HepG2 (cell line): ENCODE measurements around the gene SEZ6. TPM values are rescaled to one million over a fixed set of nuclear protein-coding genes. Genes with fewer than 3 reads are reported as not detected.

ENCODE experiments used
- CHCHD3 ChIP-seq: sonication (generic); formaldehyde crosslinking; IDR thresholded peaks from 2 replicates; pipeline ENCODE4 v1.8.0; 2022; ENCODE audit warnings: mild to moderate bottlenecking, missing genetic modification reagents, moderate library complexity
- ELF1 ChIP-seq: sonication (generic); formaldehyde crosslinking; IDR thresholded peaks from 2 replicates; pipeline ENCODE4 v1.4.0; 2020; ENCODE audit warnings: missing genetic modification reagents
- GABPB1 ChIP-seq: IDR thresholded peaks from 2 replicates; pipeline ENCODE4 v1.6.1; 2016; ENCODE audit warnings: mild to moderate bottlenecking, missing genetic modification reagents, moderate library complexity, missing compliant biosample characterization
- HDAC6 ChIP-seq: fragments of 200-600 bp; sonication (generic); IDR thresholded peaks from 2 replicates; pipeline ENCODE4 v1.7.0; 2017; ENCODE audit warnings: mild to moderate bottlenecking, antibody characterized with exemption, low read length, low read depth
- HNF1B ChIP-seq: sonication (generic); formaldehyde crosslinking; IDR thresholded peaks from 2 replicates; pipeline ENCODE4 v1.5.1; 2020; ENCODE audit warnings: mild to moderate bottlenecking, moderate library complexity, missing genetic modification reagents
- MAF1 ChIP-seq: sonication (generic); formaldehyde crosslinking; IDR thresholded peaks from 2 replicates; pipeline ENCODE4 v1.5.0; 2020; ENCODE audit warnings: missing genetic modification reagents, borderline replicate concordance
- NR2F2 ChIP-seq: IDR thresholded peaks from 2 replicates; pipeline ENCODE4 v1.6.1; 2012; ENCODE audit warnings: low read depth, inconsistent platforms, borderline replicate concordance
- TBL1XR1 ChIP-seq: fragments of 150-350 bp; IDR thresholded peaks from 2 replicates; pipeline ENCODE4 v1.6.1; 2014; ENCODE audit warnings: borderline replicate concordance, low read length; ENCODE audit not compliant: partially characterized antibody
- THYN1 ChIP-seq: sonication (generic); formaldehyde crosslinking; IDR thresholded peaks from 2 replicates; pipeline ENCODE4 v1.8.1; 2023; ENCODE audit warnings: low read depth, mild to moderate bottlenecking, moderate library complexity, missing genetic modification reagents, borderline replicate concordance
- ZBTB37 ChIP-seq: sonication (generic); formaldehyde crosslinking; IDR thresholded peaks from 2 replicates; pipeline ENCODE4 v1.4.0; 2020; ENCODE audit warnings: mild to moderate bottlenecking, missing genetic modification reagents
- ZNF260 ChIP-seq: sonication (generic); formaldehyde crosslinking; IDR thresholded peaks from 2 replicates; pipeline ENCODE4 v1.4.0; 2020; ENCODE audit warnings: missing genetic modification reagents, low read depth, mild to moderate bottlenecking, borderline replicate concordance
- ZNF280B ChIP-seq: sonication (generic); formaldehyde crosslinking; IDR thresholded peaks from 2 replicates; pipeline ENCODE4 v1.5.0; 2020; ENCODE audit warnings: missing genetic modification reagents, mild to moderate bottlenecking, borderline replicate concordance
- ZNF282 ChIP-seq: fragments of 450-650 bp; IDR thresholded peaks from 2 replicates; pipeline ENCODE4 v1.6.1; 2018; ENCODE audit not compliant: partially characterized antibody
- ZNF550 ChIP-seq: sonication (generic); formaldehyde crosslinking; IDR thresholded peaks from 2 replicates; pipeline ENCODE4 v1.4.0; 2020; ENCODE audit warnings: mild to moderate bottlenecking, missing genetic modification reagents, borderline replicate concordance
- ZNF598 ChIP-seq: sonication (generic); formaldehyde crosslinking; IDR thresholded peaks from 2 replicates; pipeline ENCODE4 v1.5.1; 2020; ENCODE audit warnings: mild to moderate bottlenecking, missing genetic modification reagents, borderline replicate concordance
- ZNF609 ChIP-seq: sonication (generic); formaldehyde crosslinking; IDR thresholded peaks from 2 replicates; pipeline ENCODE4 v1.4.0; 2020; ENCODE audit warnings: mild to moderate bottlenecking, missing genetic modification reagents, borderline replicate concordance
- ZNF703 ChIP-seq: sonication (generic); formaldehyde crosslinking; IDR thresholded peaks from 2 replicates; pipeline ENCODE4 v1.5.1; 2020; ENCODE audit warnings: missing genetic modification reagents, mild to moderate bottlenecking, moderate library complexity, borderline replicate concordance
- ZNF776 ChIP-seq: sonication (generic); formaldehyde crosslinking; IDR thresholded peaks from 2 replicates; pipeline ENCODE4 v1.4.0; 2020; ENCODE audit warnings: mild to moderate bottlenecking, missing genetic modification reagents
- polyA plus RNA-seq, 8 experiments: library from polyadenylated mRNA; depleted of rRNA in 3 of 8; stranded (reverse) in 7 of 8; unstranded in 1 of 8; fragments of >200 nt; fragmentation: Illumina TruSeq in 4 of 8; extraction: Trizol in 4 of 8; gene quantifications; 2 replicates each; pipeline versions ENCODE4 v1.2.1 to v1.2.3, GENCODE V29; 2011 to 2016; ENCODE audit warnings: low read depth in 4 of 8, missing spikeins in 1 of 8, mixed read lengths in 1 of 8; ENCODE audit not compliant: insufficient read depth in 1 of 8
- total RNA-seq, 5 experiments: library from RNA; depleted of rRNA; stranded (reverse); fragments of >200 nt; fragmentation: Illumina TruSeq; extraction: Trizol; gene quantifications; 2 replicates each; pipeline ENCODE4 v1.2.3, GENCODE V29; 2016; ENCODE audit warnings: low read depth in 1 of 5

Gene SEZ6
- total and polyA plus RNA-seq, 2 of the 13 experiments (the other 11 are each of a cell fraction or from before 2014, with no cell fraction given) = not detected

GRCh38 chr17:28951991-28952975 lies 53.5 kb downstream of the SEZ6 start (continued):
- TF ChIP-seq ZNF609 (CRISPR knock-in tag) (no peak; the same call in 1 of the 2 replicates), THYN1 (CRISPR knock-in tag) (no peak), ZNF260 (CRISPR knock-in tag) (no peak), GABPB1 (CRISPR knock-in tag) (peak; percentile 92), ZBTB37 (CRISPR knock-in tag) (no peak), ELF1 (peak; percentile 95), ZNF280B (no peak; the same call in 1 of the 2 replicates), ZNF550 (CRISPR knock-in tag) (no peak), ZNF776 (CRISPR knock-in tag) (no peak), ZNF598 (peak; percentile 92; the same call in 1 of the 2 replicates), TBL1XR1 (peak; percentile 88), CHCHD3 (CRISPR knock-in tag) (no peak), ZNF282 (no peak), MAF1 (CRISPR knock-in tag) (no peak), NR2F2 (no peak), HNF1B (CRISPR knock-in tag) (0 out of 2 replicates have a peak, but pooled peaks have one; percentile 68), HDAC6 (no peak), ZNF703 (CRISPR knock-in tag) (no peak)
